Stomach smooth muscle (tissue), 2 donors: ENCODE measurements around the gene CHMP4B.

Experiments used
- H3K27ac ChIP-seq: one replicate; pipeline ENCODE4 v1.7.0; 2013; ENCODE audit warnings: mild to moderate bottlenecking, low read length, inconsistent platforms
- H3K27me3 ChIP-seq, 2 donors: one replicate each; pipeline ENCODE4 v1.7.0; 2013; ENCODE audit warnings: low read length in 2 of 2; ENCODE audit not compliant: insufficient read depth in 2 of 2, control insufficient read depth in 1 of 2
- H3K36me3 ChIP-seq, 2 donors: one replicate each; pipeline ENCODE4 v1.7.0; 2013; ENCODE audit warnings: low read length in 2 of 2; ENCODE audit not compliant: control insufficient read depth in 2 of 2, insufficient read depth in 2 of 2
- H3K4me1 ChIP-seq: one replicate; pipeline ENCODE4 v1.7.0; 2013; ENCODE audit warnings: low read length; ENCODE audit not compliant: control insufficient read depth, insufficient read depth
- H3K4me3 ChIP-seq, 2 donors: one replicate each; pipeline ENCODE4 v1.7.0; 2013; ENCODE audit warnings: low read length in 2 of 2
- H3K9ac ChIP-seq, 2 donors: one replicate each; pipeline ENCODE4 v1.7.0; 2013; ENCODE audit warnings: low read length in 2 of 2, mild to moderate bottlenecking in 1 of 2
- H3K9me3 ChIP-seq, 2 donors: one replicate each; pipeline ENCODE4 v1.7.0; 2013; ENCODE audit warnings: low read length in 2 of 2; ENCODE audit not compliant: control insufficient read depth in 2 of 2
- donor health status: healthy.
- donor health status: Pancreatic carcinoma.

Gene CHMP4B

DNA sequence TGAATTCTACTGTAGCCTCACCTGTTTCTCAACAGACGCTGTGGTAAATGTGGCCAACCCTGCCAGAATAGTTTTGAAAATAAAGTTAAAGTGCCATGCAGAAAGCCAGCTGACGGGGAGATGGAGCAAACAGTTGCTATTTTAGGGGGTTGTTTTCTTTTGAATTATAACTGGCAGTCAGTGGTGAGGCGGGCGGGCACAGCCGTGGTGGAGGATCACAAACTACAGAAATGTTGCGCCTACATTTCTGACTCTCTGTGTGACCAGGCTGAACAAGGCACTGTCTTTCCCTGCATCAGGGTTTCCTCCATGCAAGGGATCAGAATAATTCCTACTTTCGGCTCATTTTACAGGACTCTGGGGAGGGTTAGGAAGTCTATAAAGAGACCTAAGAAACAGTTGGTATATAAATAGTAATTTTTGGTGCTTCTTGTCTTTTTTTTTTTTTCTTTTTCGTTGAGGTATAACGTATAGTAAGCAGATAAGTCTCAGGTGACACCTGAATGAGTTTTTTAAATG, 17.2 kb downstream of the CHMP4B start:
- Histone ChIP-seq H3K27me3 (no peaks in the 10 kb centered on the region), H3K36me3 (peaks cover 0 to 3% of the 10 kb centered on the region in 2 donors), H3K9ac (no peak overlapping the region), H3K27ac (peak overlapping the region; percentile 78), H3K4me3 (peak overlapping the region; percentile 8 to 12), H3K4me1 (peaks cover 86% of the 10 kb centered on the region), H3K9me3 (no peaks in the 10 kb centered on the region)

DNA sequence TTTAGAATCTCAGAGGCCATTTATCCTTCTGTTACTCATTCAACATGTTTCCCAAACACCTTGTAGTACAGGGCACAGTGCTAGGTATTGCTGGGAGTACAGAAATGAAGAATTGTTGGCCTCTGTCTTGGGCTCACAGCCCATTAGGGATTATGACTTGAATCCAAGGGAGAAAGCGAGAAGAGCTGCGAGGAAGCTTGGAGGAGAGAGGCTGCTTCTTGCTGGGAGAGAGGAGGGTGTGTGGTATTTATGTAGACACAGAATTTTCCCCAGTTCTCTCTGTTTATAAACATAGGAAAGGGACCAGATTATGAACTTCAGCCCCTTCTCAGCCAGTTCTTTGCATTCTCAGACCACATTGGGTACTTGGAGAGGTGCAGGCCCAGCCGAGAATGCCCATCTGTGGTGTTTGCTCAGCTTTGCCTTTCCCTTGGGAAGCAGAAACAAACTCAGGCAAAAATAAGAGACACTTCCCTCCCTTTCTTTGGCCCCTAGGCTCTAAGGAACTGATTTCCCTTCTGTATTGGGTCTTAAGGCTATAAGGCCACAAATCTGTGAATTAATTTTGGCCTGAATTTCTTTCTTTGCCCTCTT, 17.9 kb downstream of the CHMP4B start:
- Histone ChIP-seq H3K9ac (peak overlapping the region; percentile 42 to 51), H3K4me1 (peaks cover 88% of the 10 kb centered on the region), H3K27ac (peak overlapping the region; percentile 78)

DNA sequence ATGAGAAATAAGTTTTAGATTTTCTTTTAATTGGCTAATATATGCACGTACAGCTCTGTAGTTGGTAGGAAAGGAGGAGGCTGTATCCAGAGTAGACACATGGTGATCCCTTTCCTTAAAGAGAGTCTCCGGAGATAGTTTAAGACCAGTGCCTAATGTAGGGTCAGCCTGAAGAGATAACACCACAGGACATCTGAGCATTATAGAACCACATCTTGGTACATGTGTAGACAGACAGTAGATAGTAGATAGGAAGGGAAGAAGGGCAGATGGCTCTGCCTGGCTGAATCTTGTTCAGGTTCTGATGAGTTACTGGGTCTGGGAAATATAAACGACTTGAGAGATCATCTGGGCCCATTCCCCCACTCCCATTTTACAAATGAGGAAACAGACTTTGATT, 18.5 kb downstream of the CHMP4B start:
- peaks cover 84% of the 10 kb centered on the region for H3K4me1 ChIP-seq
- H3K4me3 ChIP-seq: no peak overlapping the region
- H3K27me3 ChIP-seq: no peaks in the 10 kb centered on the region
- no peaks in the 10 kb centered on the region for H3K9me3 ChIP-seq
- no peak overlapping the region for H3K9ac ChIP-seq
- peak overlapping the region; percentile 78 for H3K27ac ChIP-seq
- H3K36me3 ChIP-seq: no peaks in the 10 kb centered on the region

More for the DNA sequence above, 17.9 kb downstream of the CHMP4B start:
- H3K9me3 ChIP-seq: no peaks in the 10 kb centered on the region
- no peaks in the 10 kb centered on the region for H3K27me3 ChIP-seq
- peak overlapping the region in 1 of 2 donors; percentile 35 for H3K4me3 ChIP-seq
- no peaks in the 10 kb centered on the region for H3K36me3 ChIP-seq

DNA sequence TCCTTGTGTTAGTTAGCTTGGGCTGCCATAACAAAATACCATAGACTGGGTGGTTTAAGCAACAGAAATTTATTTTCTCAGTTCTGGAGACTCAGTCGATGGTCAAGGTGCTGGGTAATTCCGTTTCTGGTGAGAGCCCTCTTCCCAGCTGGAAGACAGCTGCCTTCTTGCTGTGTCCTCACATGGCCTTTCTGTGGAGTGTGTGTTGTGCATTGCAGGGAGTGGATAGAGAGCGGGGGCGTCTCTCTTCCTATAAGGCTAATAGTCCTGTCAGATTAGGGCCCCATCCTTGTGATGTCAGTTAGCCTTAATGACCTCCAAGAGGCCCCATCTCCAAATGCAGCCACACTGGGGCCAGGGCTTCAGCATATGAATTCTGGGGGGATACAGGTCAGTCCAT, 19.2 kb downstream of the CHMP4B start:
- no peak overlapping the region for H3K9ac ChIP-seq
- H3K4me1 ChIP-seq: peaks cover 77% of the 10 kb centered on the region
- H3K27ac ChIP-seq: peak overlapping the region; percentile 78

DNA sequence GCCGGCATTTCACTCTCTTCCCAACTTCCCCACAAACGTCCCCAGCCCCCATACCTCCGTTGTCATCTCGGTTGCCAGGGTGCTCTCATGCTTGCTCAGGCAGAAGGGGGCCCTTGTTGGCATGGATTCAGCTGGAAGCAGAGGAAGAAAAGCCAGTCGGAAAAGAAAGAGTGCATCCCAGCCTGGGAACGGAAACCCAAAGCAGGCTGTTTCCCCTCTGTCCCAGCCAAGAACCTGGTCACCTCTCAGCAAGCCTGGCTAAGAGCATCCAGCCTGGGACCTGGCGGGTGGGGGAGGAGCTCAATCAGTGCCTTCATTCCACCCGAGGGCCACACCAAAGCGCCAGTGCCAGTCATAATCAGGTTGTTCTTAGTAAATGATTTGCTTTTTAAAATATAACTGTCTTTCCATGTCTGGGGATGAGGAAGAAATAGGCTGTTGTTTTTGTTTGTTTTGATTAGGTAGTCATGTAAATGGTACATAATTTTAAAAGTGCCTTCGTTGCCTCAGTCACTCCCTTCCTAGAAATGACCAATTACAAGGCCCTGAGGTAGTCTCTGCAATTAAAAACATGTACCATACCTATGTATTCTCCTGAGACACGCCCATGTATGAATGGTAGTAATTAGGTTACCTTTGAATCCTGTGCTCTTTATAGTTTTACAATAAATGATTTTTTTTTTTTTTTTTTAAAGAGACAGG, 21.1 kb downstream of the CHMP4B start:
- no peaks in the 10 kb centered on the region for H3K9me3 ChIP-seq
- H3K36me3 ChIP-seq: no peaks in the 10 kb centered on the region
- peak overlapping the region; percentile 36 to 40 for H3K4me3 ChIP-seq
- peaks cover 66% of the 10 kb centered on the region for H3K4me1 ChIP-seq
- H3K27me3 ChIP-seq: no peaks in the 10 kb centered on the region
- H3K9ac ChIP-seq: peak overlapping the region in 1 of 2 donors; percentile 44
- peak overlapping the region; percentile 49 for H3K27ac ChIP-seq

More for the DNA sequence above, 19.2 kb downstream of the CHMP4B start:
- Histone ChIP-seq H3K4me3 (no peak overlapping the region), H3K9me3 (no peaks in the 10 kb centered on the region), H3K27me3 (no peaks in the 10 kb centered on the region), H3K36me3 (no peaks in the 10 kb centered on the region)

DNA sequence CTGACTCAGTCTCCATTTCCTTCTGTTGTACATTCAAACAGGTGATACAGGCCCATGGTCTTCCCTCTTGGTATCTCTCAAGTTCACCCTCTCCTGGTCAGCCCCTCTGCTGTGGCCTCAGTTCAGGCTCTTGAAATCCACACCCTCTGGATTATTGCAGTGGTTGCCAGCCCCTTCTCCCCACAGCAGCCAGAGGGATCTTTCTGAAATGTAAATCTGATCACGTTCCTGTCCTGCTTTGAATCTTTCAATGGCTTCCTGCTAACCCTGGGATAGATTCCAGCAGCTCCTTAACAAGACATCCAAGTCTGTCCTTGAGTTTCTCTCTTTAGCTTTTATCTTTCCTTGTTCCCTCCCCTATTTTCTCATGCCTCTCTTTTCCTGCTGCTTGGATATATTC, 22.2 kb downstream of the CHMP4B start:
- Histone ChIP-seq H3K9me3 (no peaks in the 10 kb centered on the region), H3K27me3 (no peaks in the 10 kb centered on the region), H3K36me3 (no peaks in the 10 kb centered on the region), H3K4me1 (peaks cover 65% of the 10 kb centered on the region), H3K27ac (no peak overlapping the region), H3K4me3 (no peak overlapping the region), H3K9ac (no peak overlapping the region)

DNA sequence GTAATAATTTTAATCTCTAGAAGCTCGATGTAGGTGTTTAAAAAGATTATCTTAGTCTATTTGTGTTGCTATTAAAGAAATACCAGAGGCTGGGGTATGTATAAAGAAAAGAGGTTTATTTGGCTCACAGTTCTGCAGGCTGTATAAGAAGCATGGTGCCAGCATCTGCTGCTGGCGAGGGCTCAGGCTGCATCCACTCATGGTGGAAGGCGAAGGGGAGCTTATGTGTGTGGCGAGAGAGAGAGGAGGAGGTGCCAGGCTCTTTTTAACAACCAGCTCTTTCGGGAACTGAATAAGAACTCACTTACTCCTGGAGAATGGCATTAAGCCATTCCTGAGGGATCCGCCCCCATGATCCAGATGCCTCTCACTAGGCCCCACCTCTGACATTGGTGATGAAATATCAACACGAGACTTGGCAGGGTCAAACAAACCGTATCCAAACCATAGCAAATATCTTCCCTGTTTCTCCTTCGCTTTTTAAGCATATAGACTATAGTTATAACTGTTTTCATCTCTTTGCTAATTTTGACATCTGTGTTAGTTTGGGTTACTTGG, 24.5 kb downstream of the CHMP4B start:
- Histone ChIP-seq H3K27ac (no peak overlapping the region), H3K9ac (no peak overlapping the region), H3K9me3 (no peaks in the 10 kb centered on the region), H3K4me1 (peaks cover 65% of the 10 kb centered on the region), H3K27me3 (no peaks in the 10 kb centered on the region), H3K4me3 (no peak overlapping the region), H3K36me3 (no peaks in the 10 kb centered on the region)

DNA sequence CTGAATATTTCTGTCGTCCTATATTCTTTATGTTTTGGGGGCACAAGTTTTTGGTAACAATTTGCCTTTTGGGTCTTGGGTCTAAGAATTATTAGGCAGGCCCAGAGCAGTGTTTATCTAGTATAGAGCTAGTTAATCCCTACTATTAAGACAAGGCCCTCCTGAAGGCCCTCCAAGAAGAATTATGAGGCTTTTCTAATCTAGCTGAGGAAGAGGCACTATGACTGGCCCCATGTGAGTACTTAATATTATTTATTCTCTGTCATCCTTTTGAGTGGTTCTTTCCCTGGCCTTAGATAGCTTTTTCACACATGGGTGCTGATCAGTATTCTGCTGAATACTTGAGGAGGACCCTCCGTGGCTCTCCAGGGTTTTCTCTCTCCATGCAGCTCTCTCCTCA, 25.1 kb downstream of the CHMP4B start:
- H3K9me3 ChIP-seq: no peaks in the 10 kb centered on the region
- no peak overlapping the region for H3K27ac ChIP-seq
- no peaks in the 10 kb centered on the region for H3K27me3 ChIP-seq
- no peak overlapping the region for H3K4me3 ChIP-seq
- H3K4me1 ChIP-seq: peaks cover 66% of the 10 kb centered on the region
- no peak overlapping the region for H3K9ac ChIP-seq
- H3K36me3 ChIP-seq: no peaks in the 10 kb centered on the region

DNA sequence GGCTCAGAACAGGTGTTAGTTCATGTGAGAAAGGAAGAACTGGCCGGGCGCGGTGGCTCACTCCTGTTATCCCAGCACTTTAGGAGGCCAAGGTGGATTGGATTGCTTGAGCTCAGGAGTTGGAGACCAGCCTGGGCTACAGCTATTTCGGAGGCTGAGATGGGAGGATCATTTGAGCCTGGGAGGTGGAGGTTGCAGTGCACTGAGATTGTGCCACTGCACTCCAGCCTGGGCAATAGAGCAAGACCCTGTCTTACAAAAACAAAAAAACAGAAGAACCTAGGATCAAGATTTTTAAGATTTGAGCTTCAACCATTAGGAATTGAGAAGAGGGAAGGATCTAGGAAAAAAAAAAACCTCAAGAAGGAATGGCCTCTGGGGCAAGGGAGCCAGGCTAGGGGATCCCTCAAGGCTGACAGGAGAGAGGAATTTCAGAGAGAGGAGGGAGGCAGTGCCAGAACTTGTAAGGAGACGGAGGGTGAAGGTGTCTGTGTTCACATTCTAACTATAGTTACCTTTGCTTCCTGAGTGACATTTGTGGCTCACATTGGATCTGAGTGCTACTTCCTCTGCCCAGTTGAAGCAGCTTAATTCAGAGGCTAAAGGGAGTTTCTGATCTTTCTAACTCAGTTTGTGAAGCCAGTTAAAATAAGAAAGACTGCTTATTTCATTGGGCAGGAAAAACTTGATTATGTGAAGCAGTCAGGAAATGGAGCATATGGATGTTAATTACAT, 26.1 kb downstream of the CHMP4B start:
- Histone ChIP-seq H3K9me3 (no peaks in the 10 kb centered on the region), H3K4me3 (no peak overlapping the region), H3K36me3 (no peaks in the 10 kb centered on the region), H3K27me3 (no peaks in the 10 kb centered on the region), H3K4me1 (peaks cover 69% of the 10 kb centered on the region), H3K27ac (no peak overlapping the region), H3K9ac (no peak overlapping the region)

DNA sequence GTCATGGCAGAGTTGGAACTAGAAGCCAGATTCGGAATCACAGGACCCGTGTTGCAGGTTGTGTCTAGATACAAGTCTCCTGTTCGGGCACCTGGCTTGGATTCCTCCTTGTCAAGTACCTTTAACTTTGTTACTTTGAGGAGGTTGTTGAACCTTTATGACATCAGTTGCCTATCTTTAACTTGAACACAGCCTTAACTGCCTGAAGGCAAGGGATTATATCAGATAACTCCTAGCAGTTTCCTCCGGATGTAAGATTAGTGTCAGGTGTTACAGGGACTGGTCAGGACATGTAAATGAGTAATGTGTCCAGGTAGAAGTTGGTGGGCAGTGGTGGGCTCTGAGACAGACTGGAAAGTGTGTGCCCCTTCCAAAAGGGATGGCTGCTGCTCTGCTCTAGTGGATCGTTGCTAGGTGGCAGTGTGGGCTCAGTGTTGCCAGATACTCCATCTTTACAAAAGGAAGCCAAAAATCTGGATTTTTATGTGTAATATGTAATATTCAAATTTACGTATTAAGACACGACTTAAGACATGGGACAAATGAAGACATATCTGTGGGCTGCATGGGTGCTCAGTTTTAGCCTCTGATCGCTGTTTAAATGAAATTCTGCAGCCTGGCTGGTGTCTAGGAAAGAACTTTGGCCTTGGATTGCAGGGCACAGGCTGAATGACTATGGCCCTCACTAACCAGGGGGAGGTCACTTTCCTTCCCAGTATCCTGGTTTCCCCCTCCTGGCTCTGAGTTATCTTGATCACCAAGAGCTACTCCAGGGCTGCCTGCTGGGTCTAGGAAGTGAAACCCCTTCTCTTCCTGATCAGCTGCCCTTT, 27.1 kb downstream of the CHMP4B start:
- peaks cover 67% of the 10 kb centered on the region for H3K4me1 ChIP-seq
- no peaks in the 10 kb centered on the region for H3K27me3 ChIP-seq
- no peaks in the 10 kb centered on the region for H3K36me3 ChIP-seq
- H3K4me3 ChIP-seq: no peak overlapping the region
- no peak overlapping the region for H3K9ac ChIP-seq
- no peak overlapping the region for H3K27ac ChIP-seq
- H3K9me3 ChIP-seq: no peaks in the 10 kb centered on the region
